Loucy (cell line): ENCODE results near the gene CDA.

Source experiments
- H2AFZ ChIP-seq: fragments of 200-600 bp; sonication (generic); 2 replicates; pipeline ENCODE4 v1.6.0; 2016; ENCODE audit warnings: antibody characterized with exemption, mild to moderate bottlenecking, low read length, moderate library complexity
- H3F3A ChIP-seq: fragments of 200-600 bp; 2 replicates; pipeline ENCODE4 v1.6.0; 2016; ENCODE audit warnings: antibody characterized with exemption, low read depth, mild to moderate bottlenecking
- H3K27me3 ChIP-seq: fragments of 200-600 bp; sonication (generic); 2 replicates; pipeline ENCODE4 v1.6.1; 2014; ENCODE audit warnings: low read length, mild to moderate bottlenecking; ENCODE audit not compliant: insufficient read depth, poor library complexity, severe bottlenecking
- H3K36me3 ChIP-seq: fragments of 200-600 bp; sonication (generic); 2 replicates; pipeline ENCODE4 v1.6.1; 2016; ENCODE audit warnings: low read length; ENCODE audit not compliant: insufficient read depth
- H3K4me1 ChIP-seq: fragments of 200-600 bp; sonication (generic); 2 replicates; pipeline ENCODE4 v1.5.1; 2014; ENCODE audit warnings: low read length, mild to moderate bottlenecking; ENCODE audit not compliant: insufficient read depth, poor library complexity, severe bottlenecking
- H3K4me2 ChIP-seq: fragments of 200-600 bp; sonication (generic); 2 replicates; pipeline ENCODE4 v1.6.0; 2014; ENCODE audit warnings: antibody characterized with exemption, low read length, low read depth, mild to moderate bottlenecking; ENCODE audit not compliant: poor library complexity, severe bottlenecking
- H3K4me3 ChIP-seq: fragments of 200-600 bp; sonication (generic); 2 replicates; pipeline ENCODE4 v1.5.1; 2014; ENCODE audit warnings: low read length, mild to moderate bottlenecking, mixed read lengths; ENCODE audit not compliant: poor library complexity, severe bottlenecking
- H3K79me2 ChIP-seq: fragments of 200-600 bp; sonication (generic); 2 replicates; pipeline ENCODE4 v1.6.1; 2014; ENCODE audit warnings: low read length; ENCODE audit not compliant: insufficient read depth
- H3K9ac ChIP-seq: fragments of 200-600 bp; sonication (generic); 2 replicates; pipeline ENCODE4 v1.6.0; 2014; ENCODE audit warnings: mild to moderate bottlenecking, low read depth, low read length, moderate library complexity; ENCODE audit not compliant: poor library complexity, severe bottlenecking
- H3K9me2 ChIP-seq: fragments of 200-600 bp; sonication (generic); replicated peaks from 2 replicates; pipeline ENCODE4 v1.6.1; 2016; ENCODE audit warnings: low read depth, low read length, mixed read lengths
- H3K9me3 ChIP-seq: fragments of 200-600 bp; sonication (generic); 2 replicates; pipeline ENCODE4 v1.6.1; 2014; ENCODE audit warnings: mild to moderate bottlenecking, antibody characterized with exemption, low read length, low read depth; ENCODE audit not compliant: insufficient read depth
- H4K20me1 ChIP-seq: fragments of 200-600 bp; sonication (generic); 2 replicates; pipeline ENCODE4 v1.6.0; 2014; ENCODE audit warnings: antibody characterized with exemption, low read length, mild to moderate bottlenecking; ENCODE audit not compliant: insufficient read depth, poor library complexity, severe bottlenecking
- EZH2phosphoT487 ChIP-seq: fragments of 200-600 bp; IDR thresholded peaks from 2 replicates; pipeline ENCODE4 v1.6.1; 2018; ENCODE audit warnings: antibody characterized with exemption, mild to moderate bottlenecking, moderate library complexity, borderline replicate concordance
- TF ChIP-seq, protein P1 (sequence below): fragments of 200-600 bp; sonication (generic); conservative IDR thresholded peaks from 2 replicates; pipeline ENCODE4 v1.5.1; 2014; ENCODE audit warnings: mild to moderate bottlenecking, antibody characterized with exemption, low read length

CDA gene

DNA sequence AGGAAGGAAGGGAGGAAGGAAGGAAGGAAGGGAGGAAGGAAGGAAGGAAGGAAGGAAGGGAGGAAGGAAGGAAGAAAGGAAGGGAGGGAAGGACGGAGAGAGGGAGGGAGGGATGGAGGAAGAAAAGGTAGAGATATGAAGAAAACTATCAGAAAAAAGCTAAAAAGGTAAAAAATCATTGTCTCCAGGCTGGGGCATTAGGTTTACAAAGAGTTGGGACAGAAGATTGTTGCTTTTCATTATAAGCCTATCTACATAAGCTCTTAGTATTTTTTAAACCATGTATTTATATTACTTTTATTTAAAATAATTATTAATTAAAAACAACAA lies 37.2 kb downstream of the CDA start:
- H2AFZ ChIP-seq, result no peak overlapping the region

GRCh38 chr1:20626524-20626923 lies 37.6 kb downstream of the CDA start:
- no peak overlapping the region for H3K4me2 ChIP-seq
- no peaks in the 10 kb centered on the region for H3K27me3 ChIP-seq
- no peaks in the 10 kb centered on the region for H3K4me1 ChIP-seq
- 0 out of 2 replicates have a peak, but pooled peaks cover 3% of the 10 kb centered on the region for H3K9me3 ChIP-seq
- no peak overlapping the region for H3K4me3 ChIP-seq
- no peaks in the 10 kb centered on the region for H3K36me3 ChIP-seq
- H3K79me2 ChIP-seq, result no peaks in the 10 kb centered on the region
- no peak overlapping the region for H3K9ac ChIP-seq
- H4K20me1 ChIP-seq, result no peaks in the 10 kb centered on the region
- no peaks in the 10 kb centered on the region for H3K9me2 ChIP-seq
- H2AFZ ChIP-seq, result no peak overlapping the region
- TF ChIP-seq EZH2phosphoT487, result no peak
- TF ChIP-seq, protein P1, sequence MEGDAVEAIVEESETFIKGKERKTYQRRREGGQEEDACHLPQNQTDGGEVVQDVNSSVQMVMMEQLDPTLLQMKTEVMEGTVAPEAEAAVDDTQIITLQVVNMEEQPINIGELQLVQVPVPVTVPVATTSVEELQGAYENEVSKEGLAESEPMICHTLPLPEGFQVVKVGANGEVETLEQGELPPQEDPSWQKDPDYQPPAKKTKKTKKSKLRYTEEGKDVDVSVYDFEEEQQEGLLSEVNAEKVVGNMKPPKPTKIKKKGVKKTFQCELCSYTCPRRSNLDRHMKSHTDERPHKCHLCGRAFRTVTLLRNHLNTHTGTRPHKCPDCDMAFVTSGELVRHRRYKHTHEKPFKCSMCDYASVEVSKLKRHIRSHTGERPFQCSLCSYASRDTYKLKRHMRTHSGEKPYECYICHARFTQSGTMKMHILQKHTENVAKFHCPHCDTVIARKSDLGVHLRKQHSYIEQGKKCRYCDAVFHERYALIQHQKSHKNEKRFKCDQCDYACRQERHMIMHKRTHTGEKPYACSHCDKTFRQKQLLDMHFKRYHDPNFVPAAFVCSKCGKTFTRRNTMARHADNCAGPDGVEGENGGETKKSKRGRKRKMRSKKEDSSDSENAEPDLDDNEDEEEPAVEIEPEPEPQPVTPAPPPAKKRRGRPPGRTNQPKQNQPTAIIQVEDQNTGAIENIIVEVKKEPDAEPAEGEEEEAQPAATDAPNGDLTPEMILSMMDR, result no peak
- no peaks in the 10 kb centered on the region for H3F3A ChIP-seq

More for the DNA sequence above, 37.2 kb downstream of the CDA start:
- H3K4me3 ChIP-seq, result no peak overlapping the region
- no peaks in the 10 kb centered on the region for H3K36me3 ChIP-seq
- no peaks in the 10 kb centered on the region for H3K9me2 ChIP-seq
- H3K4me1 ChIP-seq, result no peaks in the 10 kb centered on the region
- H3K79me2 ChIP-seq, result no peaks in the 10 kb centered on the region
- no peaks in the 10 kb centered on the region for H3K27me3 ChIP-seq
- H3F3A ChIP-seq, result no peaks in the 10 kb centered on the region
- no peak overlapping the region for H3K9ac ChIP-seq
- H4K20me1 ChIP-seq, result no peaks in the 10 kb centered on the region
- H3K9me3 ChIP-seq, result 0 out of 2 replicates have a peak, but pooled peaks cover 3% of the 10 kb centered on the region
- H3K4me2 ChIP-seq, result no peak overlapping the region
- TF ChIP-seq, protein P1, result no peak
- no peak for TF ChIP-seq EZH2phosphoT487

GRCh38 chr1:20630729-20631128 lies 41.8 kb downstream of the CDA start:
- no peaks in the 10 kb centered on the region for H3K9me2 ChIP-seq
- no peaks in the 10 kb centered on the region for H3K4me1 ChIP-seq
- no peaks in the 10 kb centered on the region for H3F3A ChIP-seq
- no peak overlapping the region for H3K4me2 ChIP-seq
- TF ChIP-seq, protein P1, result no peak
- no peak for TF ChIP-seq EZH2phosphoT487
- no peaks in the 10 kb centered on the region for H3K36me3 ChIP-seq
- no peaks in the 10 kb centered on the region for H3K27me3 ChIP-seq
- H3K9me3 ChIP-seq, result 0 out of 2 replicates have a peak, but pooled peaks cover 3% of the 10 kb centered on the region
- no peak overlapping the region for H3K9ac ChIP-seq
- no peaks in the 10 kb centered on the region for H3K79me2 ChIP-seq
- no peak overlapping the region for H3K4me3 ChIP-seq
- no peak overlapping the region for H2AFZ ChIP-seq
- H4K20me1 ChIP-seq, result no peaks in the 10 kb centered on the region
